PC-3 (cell line): ENCODE measurements around the gene MAP4K2. TPM values are rescaled to one million over a fixed set of nuclear protein-coding genes. Genes with fewer than 3 reads are reported as not detected.

Source experiments
- ATAC-seq: fragments of 200-7000 bp; cut with Tn5 transposase; 2 replicates; pipeline ENCODE4 v1.9.1; 2020; ENCODE audit warnings: mild to moderate bottlenecking, moderate library complexity
- BruUV-seq: library from RNA; stranded (reverse); fragments of 400-500 nt; replicated peaks from 2 replicates; lab custom pipeline; 2021; lab: Mats Ljungman, UMichigan
- CTCF ChIA-PET: fragments of 300-600 bp; sonication (Branson Sonifier 250); formaldehyde crosslinking; loops from one replicate; lab custom pipeline; 2022; ENCODE audit warnings: antibody characterized with exemption; lab: Charles Lee
- POLR2A ChIA-PET: fragments of 300-600 bp; sonication (Branson Sonifier 250); formaldehyde crosslinking; loops from one replicate; lab custom pipeline; 2022; ENCODE audit warnings: antibody characterized with exemption; ENCODE audit not compliant: unreplicated experiment; lab: Charles Lee
- DNase-seq: peaks from one replicate; pipeline ENCODE4 v3.0.0-alpha.2; 2015
- H2AFZ ChIP-seq: fragments of 300-600 bp; sonication (generic); 2 replicates; pipeline ENCODE4 v1.6.0; 2016; ENCODE audit warnings: antibody characterized with exemption, low read length
- H3F3A ChIP-seq: fragments of 300-600 bp; sonication (generic); one replicate; pipeline ENCODE4 v1.6.0; 2017; ENCODE audit warnings: antibody characterized with exemption, low read length, control low read depth, mild to moderate bottlenecking; ENCODE audit not compliant: unreplicated experiment
- H3K27ac ChIP-seq: fragments of 300-600 bp; sonication (generic); 2 replicates; pipeline ENCODE4 v1.5.1; 2016; ENCODE audit warnings: mild to moderate bottlenecking, low read length
- H3K27me3 ChIP-seq: fragments of 300-600 bp; sonication (generic); 2 replicates; pipeline ENCODE4 v1.6.1; 2016; ENCODE audit warnings: low read length, mixed read lengths
- H3K36me3 ChIP-seq: fragments of 300-600 bp; sonication (generic); 2 replicates; pipeline ENCODE4 v1.6.1; 2016; ENCODE audit warnings: low read depth, mixed run types, low read length, mixed read lengths
- H3K4me1 ChIP-seq: fragments of 300-600 bp; sonication (generic); 2 replicates; pipeline ENCODE4 v1.5.1; 2016; ENCODE audit warnings: low read length; ENCODE audit not compliant: insufficient read depth
- H3K4me2 ChIP-seq: fragments of 300-600 bp; sonication (generic); 2 replicates; pipeline ENCODE4 v1.6.0; 2016; ENCODE audit warnings: low read length
- H3K4me3 ChIP-seq: fragments of 300-600 bp; sonication (generic); 2 replicates; pipeline ENCODE4 v1.5.1; 2016; ENCODE audit warnings: mild to moderate bottlenecking, low read length, mixed read lengths
- H3K79me2 ChIP-seq: fragments of 300-600 bp; sonication (generic); 2 replicates; pipeline ENCODE4 v1.6.1; 2017; ENCODE audit warnings: low read length, mixed read lengths
- H3K9ac ChIP-seq: fragments of 300-600 bp; sonication (generic); 2 replicates; pipeline ENCODE4 v1.6.0; 2016; ENCODE audit warnings: mild to moderate bottlenecking, low read length
- H3K9me2 ChIP-seq: fragments of 300-600 bp; sonication (generic); replicated peaks from 2 replicates; pipeline ENCODE4 v1.6.1; 2016; ENCODE audit warnings: mixed run types, low read length, mixed read lengths
- H3K9me3 ChIP-seq: fragments of 300-600 bp; sonication (generic); 2 replicates; pipeline ENCODE4 v1.6.1; 2016; ENCODE audit warnings: low read length, mixed read lengths
- H4K20me1 ChIP-seq: fragments of 300-600 bp; sonication (generic); 2 replicates; pipeline ENCODE4 v1.6.1; 2016; ENCODE audit warnings: low read length, mixed read lengths
- EZH2 ChIP-seq: fragments of 300-600 bp; sonication (generic); IDR thresholded peaks from one replicate; pipeline ENCODE4 v1.6.1; 2017; ENCODE audit warnings: antibody characterized with exemption, mild to moderate bottlenecking, low read length; ENCODE audit not compliant: unreplicated experiment
- EZH2phosphoT487 ChIP-seq: fragments of 300-600 bp; sonication (generic); IDR thresholded peaks from 2 replicates; pipeline ENCODE4 v1.6.1; 2018; ENCODE audit warnings: mild to moderate bottlenecking, antibody characterized with exemption, low read length, borderline replicate concordance
- intact Hi-C: fragments of 100-400 bp; cut with micrococcal nuclease; formaldehyde crosslinking; loops from 2 replicates; pipeline ENCODE4 v1.9.0; 2023
- total RNA-seq: library from RNA; depleted of rRNA; stranded (reverse); fragments of >200 nt; gene quantifications from 2 replicates; pipeline ENCODE4 v1.2.3, GENCODE V29; 2014
- TF ChIP-seq, protein P1 (sequence below): fragments of 300-600 bp; sonication (generic); conservative IDR thresholded peaks from 2 replicates; pipeline ENCODE4 v1.5.1; 2017; ENCODE audit warnings: antibody characterized with exemption, low read depth, mild to moderate bottlenecking, low read length

MAP4K2 gene
- total RNA-seq, 1 experiment from 2014 or later = 55.6 TPM

DNA sequence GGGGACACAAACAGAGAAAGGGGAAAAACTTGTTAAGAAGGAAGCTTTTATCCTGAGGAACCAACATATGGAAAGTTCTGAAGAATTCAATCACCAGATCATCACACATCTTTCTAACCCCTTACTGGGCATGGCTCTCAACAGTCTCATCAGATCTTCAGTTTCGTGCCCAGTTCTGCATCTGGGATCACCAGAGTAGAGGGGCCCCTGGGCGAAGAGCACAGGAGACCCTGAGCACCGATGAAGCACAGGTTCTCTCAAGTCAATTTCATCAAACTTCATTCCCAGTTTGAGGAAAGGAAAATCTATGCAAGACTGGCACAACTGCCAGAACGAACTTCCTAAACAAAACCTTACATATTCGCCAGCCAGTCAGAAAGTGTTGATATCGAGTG, 34.7 kb downstream of the MAP4K2 start:
- POLR2A ChIA-PET = no interaction called here
- TF ChIP-seq EZH2phosphoT487 (no peak), EZH2 (no peak)
- TF ChIP-seq, protein P1, sequence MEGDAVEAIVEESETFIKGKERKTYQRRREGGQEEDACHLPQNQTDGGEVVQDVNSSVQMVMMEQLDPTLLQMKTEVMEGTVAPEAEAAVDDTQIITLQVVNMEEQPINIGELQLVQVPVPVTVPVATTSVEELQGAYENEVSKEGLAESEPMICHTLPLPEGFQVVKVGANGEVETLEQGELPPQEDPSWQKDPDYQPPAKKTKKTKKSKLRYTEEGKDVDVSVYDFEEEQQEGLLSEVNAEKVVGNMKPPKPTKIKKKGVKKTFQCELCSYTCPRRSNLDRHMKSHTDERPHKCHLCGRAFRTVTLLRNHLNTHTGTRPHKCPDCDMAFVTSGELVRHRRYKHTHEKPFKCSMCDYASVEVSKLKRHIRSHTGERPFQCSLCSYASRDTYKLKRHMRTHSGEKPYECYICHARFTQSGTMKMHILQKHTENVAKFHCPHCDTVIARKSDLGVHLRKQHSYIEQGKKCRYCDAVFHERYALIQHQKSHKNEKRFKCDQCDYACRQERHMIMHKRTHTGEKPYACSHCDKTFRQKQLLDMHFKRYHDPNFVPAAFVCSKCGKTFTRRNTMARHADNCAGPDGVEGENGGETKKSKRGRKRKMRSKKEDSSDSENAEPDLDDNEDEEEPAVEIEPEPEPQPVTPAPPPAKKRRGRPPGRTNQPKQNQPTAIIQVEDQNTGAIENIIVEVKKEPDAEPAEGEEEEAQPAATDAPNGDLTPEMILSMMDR = no peak
- H3K79me2 ChIP-seq = peaks cover 62% of the 10 kb centered on the region
- no peak overlapping the region for H3K27ac ChIP-seq
- peaks cover 91% of the 10 kb centered on the region for H3K36me3 ChIP-seq
- peaks cover 44% of the 10 kb centered on the region for H3F3A ChIP-seq
- BruUV-seq = no TSS peak
- no peak for ATAC-seq
- CTCF ChIA-PET = no interaction called here
- intact Hi-C loops = no loop called here
- H3K9me2 ChIP-seq = no peaks in the 10 kb centered on the region
- H3K4me1 ChIP-seq = no peaks in the 10 kb centered on the region
- no peak overlapping the region for H3K9ac ChIP-seq
- H3K4me3 ChIP-seq = no peak overlapping the region
- no peak overlapping the region for H3K4me2 ChIP-seq
- no peak for DNase-seq
- H3K27me3 ChIP-seq = no peaks in the 10 kb centered on the region
- H4K20me1 ChIP-seq = peaks cover 89% of the 10 kb centered on the region
- no peak overlapping the region for H2AFZ ChIP-seq
- no peaks in the 10 kb centered on the region for H3K9me3 ChIP-seq

DNA sequence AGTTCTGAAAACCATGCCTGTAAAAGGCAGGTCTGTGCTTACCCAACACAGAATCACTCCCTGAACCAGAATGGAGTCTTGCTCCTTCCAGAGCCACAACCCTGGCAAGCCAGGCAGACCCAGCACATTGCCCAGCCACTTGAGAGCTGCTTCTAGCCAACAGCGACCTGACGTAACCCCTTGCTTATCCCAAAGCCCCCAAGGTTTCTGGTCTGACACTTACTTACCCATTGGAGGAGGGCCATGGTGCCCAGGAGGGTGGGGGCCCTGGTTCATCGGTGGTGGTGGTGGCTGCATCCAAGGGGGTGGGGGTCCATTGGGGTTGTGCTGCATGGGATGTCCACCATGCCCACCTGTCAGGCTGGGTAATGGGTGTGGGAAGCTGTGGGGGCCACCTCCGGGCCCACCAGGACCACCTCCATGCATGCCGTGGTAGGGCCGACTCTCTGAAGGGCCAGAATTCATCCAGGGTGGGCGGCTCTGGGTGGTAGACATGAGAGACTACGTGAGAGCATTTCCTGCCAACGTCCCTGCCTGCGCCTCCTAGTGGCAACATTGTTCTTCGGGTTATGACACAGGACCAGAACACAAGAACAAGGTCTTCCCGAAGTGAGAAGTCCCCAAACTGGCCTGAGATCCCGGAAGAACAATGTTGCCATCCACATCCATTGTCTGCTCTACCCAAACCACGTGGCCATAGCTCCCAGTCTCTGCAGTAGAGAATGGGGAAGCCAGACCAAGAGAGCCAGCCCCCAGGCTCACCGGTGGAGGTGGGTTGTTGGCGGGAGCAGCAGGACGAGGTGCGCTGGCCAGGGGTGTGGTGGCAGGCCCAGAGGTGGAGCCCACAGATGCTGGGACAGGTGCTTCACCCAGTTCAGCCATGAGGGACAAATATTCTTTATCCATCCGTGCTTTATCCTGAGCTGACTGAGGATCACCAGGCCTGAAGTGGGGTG, 35.4 kb downstream of the MAP4K2 start:
- peak; percentile 53 for ATAC-seq
- Histone ChIP-seq H3K36me3 (peaks cover 91% of the 10 kb centered on the region), H4K20me1 (peaks cover 89% of the 10 kb centered on the region), H3K4me1 (no peaks in the 10 kb centered on the region), H3K4me2 (no peak overlapping the region), H3K79me2 (peaks cover 55% of the 10 kb centered on the region), H3K9me3 (no peaks in the 10 kb centered on the region), H3K27me3 (no peaks in the 10 kb centered on the region), H3K9ac (no peak overlapping the region), H3K4me3 (no peak overlapping the region), H3K9me2 (no peaks in the 10 kb centered on the region), H3F3A (peaks cover 51% of the 10 kb centered on the region), H2AFZ (no peak overlapping the region), H3K27ac (no peak overlapping the region)
- intact Hi-C loops = no loop called here
- BruUV-seq = no TSS peak
- TF ChIP-seq EZH2 = no peak
- TF ChIP-seq, protein P1 = peak; percentile 96
- ChIA-PET POLR2A (no interaction called here), CTCF (no interaction called here)
- peak; percentile 72 for DNase-seq

DNA sequence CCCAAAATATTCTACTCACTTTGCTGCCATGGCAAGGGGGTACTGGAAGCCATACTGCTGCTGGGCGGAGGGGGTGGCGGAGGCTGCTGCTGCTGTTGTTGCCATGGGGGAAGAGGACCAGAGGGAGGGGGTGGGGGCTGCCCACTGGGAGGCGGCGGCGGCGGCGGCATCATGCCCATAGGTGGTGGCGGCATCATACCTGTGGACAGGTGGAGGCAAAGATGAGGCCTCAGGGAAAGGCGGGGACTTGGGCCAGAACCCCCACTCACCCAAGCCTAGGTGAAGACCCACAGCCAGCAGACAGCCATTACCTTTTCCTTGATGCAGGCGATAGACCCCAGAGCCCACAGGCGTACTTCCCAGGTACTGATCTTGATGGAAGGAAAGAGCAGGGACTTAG, 36.1 kb downstream of the MAP4K2 start:
- ChIA-PET CTCF (no interaction called here), POLR2A (no interaction called here)
- intact Hi-C loops = no loop called here
- peaks cover 86% of the 10 kb centered on the region for H3K36me3 ChIP-seq
- H3K9me2 ChIP-seq = no peaks in the 10 kb centered on the region
- no TSS peak for BruUV-seq
- H3K9ac ChIP-seq = no peak overlapping the region
- H3K27ac ChIP-seq = no peak overlapping the region
- H3K9me3 ChIP-seq = no peaks in the 10 kb centered on the region
- no peaks in the 10 kb centered on the region for H3K4me1 ChIP-seq
- H3K79me2 ChIP-seq = peaks cover 47% of the 10 kb centered on the region
- peaks cover 56% of the 10 kb centered on the region for H3F3A ChIP-seq
- TF ChIP-seq EZH2 (no peak), EZH2phosphoT487 (no peak)
- TF ChIP-seq, protein P1 = no peak
- no peak overlapping the region for H3K4me2 ChIP-seq
- peaks cover 81% of the 10 kb centered on the region for H4K20me1 ChIP-seq
- ATAC-seq = no peak
- H3K4me3 ChIP-seq = no peak overlapping the region
- H2AFZ ChIP-seq = no peak overlapping the region
- no peak for DNase-seq
- no peaks in the 10 kb centered on the region for H3K27me3 ChIP-seq
